Stimulated activated CD8-positive, alpha-beta memory T cell treated with anti-CD3 and anti-CD28 coated beads, Interleukin-15, amount 100 ng/mL, for 4 hours (primary cell): ENCODE results near the gene GCDH.

Experiments used
- DNase-seq, 2 donors: peaks; one replicate each; pipeline ENCODE4 v3.0.0-alpha.2; 2020; ENCODE audit warnings: low read depth in 2 of 2

Gene GCDH

DNA sequence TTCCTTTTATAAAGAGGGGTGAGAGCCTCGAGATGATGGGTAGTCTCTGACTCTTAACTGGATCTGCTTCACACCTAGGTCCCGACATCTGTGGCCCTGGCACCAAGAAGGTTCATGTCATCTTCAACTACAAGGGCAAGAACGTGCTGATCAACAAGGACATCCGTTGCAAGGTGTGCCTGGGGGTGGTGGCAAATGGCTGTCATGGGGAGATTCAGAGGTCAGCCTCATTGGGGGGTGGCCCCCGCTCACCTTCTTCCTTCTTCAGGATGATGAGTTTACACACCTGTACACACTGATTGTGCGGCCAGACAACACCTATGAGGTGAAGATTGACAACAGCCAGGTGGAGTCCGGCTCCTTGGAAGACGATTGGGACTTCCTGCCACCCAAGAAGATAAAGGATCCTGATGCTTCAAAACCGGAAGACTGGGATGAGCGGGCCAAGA is 49.0 kb downstream of the GCDH start:
- no peak for DNase-seq

DNA sequence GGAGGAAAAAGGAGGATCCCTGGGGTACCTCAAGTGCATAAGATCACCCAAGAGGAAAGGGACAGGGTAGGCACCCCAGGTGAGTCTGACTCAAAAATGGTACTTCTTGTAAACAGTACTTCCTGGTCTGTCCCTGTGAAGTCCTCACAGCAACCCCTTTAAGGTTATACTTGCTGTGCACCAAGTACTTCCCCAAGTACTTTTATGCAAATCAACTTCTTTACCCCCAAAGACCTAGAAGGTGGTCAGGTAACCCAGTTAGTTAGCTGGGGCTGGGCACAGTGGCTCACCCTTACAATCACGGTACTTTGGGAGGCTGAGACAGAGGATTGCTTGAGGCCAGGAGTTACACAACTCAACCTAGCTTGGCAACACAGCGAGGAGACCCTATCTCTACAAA is 49.9 kb downstream of the GCDH start:
- no peak for DNase-seq

DNA sequence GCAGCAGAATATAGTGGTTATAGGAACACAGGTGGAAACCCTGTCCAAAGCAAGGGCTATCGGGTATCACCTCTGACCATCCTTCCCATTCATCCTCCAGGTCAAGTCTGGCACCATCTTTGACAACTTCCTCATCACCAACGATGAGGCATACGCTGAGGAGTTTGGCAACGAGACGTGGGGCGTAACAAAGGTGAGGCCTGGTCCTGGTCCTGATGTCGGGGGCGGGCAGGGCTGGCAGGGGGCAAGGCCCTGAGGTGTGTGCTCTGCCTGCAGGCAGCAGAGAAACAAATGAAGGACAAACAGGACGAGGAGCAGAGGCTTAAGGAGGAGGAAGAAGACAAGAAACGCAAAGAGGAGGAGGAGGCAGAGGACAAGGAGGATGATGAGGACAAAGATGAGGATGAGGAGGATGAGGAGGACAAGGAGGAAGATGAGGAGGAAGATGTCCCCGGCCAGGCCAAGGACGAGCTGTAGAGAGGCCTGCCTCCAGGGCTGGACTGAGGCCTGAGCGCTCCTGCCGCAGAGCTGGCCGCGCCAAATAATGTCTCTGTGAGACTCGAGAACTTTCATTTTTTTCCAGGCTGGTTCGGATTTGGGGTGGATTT is 52.6 kb downstream of the GCDH start:
- DNase-seq, result no peak

DNA sequence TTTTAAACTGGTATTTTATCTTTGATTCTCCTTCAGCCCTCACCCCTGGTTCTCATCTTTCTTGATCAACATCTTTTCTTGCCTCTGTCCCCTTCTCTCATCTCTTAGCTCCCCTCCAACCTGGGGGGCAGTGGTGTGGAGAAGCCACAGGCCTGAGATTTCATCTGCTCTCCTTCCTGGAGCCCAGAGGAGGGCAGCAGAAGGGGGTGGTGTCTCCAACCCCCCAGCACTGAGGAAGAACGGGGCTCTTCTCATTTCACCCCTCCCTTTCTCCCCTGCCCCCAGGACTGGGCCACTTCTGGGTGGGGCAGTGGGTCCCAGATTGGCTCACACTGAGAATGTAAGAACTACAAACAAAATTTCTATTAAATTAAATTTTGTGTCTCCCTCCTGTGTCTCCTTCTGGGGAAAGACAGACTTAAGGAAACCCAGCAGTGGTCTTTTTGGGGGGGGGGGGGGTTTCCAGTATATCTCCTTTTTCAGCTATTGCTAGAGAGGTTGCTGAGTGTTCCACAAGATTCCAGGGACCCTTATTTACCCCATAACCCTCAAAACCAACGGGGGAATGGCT is 53.2 kb downstream of the GCDH start:
- DNase-seq, result no peak

DNA sequence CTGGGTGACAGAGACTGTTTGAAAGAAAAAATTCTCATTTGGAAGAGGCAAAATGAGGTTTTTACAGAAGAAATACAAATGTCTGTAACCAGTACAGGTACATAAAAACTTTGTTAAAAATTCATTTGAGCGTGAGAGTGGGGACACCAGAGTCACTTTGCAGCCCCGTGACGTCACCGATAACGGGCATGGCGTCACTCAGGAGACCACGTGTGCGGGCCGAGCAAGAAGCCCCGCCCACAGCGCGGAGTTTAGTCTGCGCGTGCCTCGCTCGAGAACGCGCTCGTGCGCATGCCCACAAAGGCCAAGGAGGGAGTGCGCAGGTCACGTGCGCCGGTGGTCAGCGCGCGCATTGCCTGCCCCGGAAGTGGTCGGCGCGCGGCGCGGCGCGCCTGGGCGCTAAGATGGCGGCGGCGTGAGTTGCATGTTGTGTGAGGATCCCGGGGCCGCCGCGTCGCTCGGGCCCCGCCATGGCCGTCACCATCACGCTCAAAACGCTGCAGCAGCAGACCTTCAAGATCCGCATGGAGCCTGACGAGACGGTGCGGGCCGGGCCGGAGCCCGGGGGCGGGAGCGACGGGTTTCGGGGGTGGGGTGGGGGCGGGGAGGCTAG is 54.6 kb downstream of the GCDH start, which contains the start of gene RAD23A:
TSS of gene RAD23A (plus strand) at position 384 of the 613 bp plus-strand sequence. CDS start at position 471, 87 bp downstream.
- DNase-seq, result peak; percentile 95 to 98

DNA sequence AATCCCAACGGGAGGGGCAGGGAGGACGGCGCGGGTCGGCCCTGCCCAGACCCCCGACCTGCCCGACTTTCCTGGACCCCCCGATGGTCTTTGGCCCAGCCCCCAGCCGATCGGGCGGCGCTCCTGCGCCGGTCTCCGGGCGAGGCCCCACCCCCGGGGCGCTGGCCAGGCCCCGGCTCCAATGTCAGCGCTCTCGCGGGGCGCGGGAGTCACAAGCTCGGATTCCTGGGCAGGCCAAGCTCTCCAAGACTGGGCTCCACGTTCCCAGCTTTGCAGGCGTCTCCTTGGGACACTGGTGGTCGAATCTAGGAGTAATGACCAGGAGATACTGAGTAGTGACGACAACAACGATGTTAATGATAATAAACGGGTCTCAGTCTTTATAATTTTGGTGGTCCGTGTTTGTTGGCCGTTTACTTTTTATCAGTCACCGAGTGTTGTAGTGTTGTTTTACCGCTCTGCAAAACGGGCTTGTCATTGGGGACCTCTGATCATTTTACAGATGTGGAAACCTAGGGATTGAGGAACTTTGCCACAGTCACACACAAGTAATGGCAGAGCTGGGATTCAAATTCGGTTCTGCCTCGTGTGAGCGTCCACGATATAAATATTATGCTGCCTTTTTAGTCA is 55.2 kb downstream of the GCDH start:
- DNase-seq, result peak in 1 of 2 donors; percentile 29

DNA sequence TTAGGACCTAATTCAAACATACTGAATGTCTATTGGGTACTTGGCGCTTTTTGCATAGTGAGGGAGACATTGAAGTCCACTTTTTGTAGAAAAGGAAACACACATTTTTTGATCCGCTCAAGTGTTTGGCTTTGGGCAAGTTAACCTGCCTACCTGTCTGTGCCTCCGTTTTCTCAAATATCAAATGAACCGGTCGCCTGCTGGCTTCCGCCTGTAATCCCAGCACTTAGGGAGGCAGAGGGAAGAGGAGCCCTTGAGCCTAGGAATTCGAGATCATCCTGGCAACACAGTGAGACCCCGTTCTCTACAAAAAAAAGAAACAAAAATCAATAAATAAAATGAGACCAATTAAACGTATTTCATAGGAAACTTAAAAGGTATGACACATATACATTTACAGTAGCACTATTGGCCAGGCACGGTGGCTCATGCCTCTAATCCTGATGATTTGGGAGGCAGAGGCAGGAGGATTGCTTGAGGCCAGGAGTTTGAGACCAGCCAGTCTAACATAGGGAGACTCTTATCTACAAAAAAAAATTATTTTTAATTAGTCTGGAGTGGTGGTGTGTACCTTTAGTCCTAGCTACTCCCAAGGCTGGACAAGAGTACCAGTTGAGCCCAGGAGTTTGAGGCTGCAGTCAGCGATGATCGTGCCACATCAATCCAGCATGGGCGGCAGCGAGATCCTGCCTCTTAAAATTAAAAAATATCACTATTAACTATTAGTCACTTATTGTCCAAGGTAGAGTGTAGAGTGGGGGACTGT is 56.0 kb downstream of the GCDH start:
- DNase-seq, result no peak

DNA sequence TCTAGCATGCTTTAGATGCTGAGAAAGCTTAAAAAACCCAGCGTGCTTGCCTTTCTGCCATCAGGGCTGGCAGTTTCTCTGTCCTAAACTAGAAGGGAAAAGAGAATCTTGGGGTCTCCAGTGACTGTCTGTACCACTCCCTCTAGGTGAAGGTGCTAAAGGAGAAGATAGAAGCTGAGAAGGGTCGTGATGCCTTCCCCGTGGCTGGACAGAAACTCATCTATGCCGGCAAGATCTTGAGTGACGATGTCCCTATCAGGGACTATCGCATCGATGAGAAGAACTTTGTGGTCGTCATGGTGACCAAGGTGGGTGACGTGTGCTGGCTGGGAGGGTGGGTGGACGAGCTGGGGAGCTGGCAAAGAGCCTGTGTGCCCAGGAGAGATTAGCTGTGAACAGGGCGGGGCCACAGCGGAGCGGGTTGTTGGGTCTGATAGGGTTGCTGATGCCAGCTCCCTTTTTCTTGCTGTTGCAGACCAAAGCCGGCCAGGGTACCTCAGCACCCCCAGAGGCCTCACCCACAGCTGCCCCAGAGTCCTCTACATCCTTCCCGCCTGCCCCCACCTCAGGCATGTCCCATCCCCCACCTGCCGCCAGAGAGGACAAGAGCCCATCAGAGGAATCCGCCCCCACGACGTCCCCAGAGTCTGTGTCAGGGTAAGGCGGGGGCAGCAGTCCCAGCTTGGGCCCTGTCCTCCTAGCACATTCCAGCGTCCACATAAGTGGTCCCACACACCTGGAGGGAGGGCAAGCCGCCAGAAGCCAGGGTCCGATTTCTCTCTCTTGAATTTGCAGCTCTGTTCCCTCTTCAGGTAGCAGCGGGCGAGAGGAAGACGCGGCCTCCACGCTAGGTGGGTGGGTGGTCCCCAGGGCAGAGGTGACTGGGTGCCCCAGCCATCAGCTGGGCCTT is 57.0 kb downstream of the GCDH start:
- DNase-seq, result no peak

DNA sequence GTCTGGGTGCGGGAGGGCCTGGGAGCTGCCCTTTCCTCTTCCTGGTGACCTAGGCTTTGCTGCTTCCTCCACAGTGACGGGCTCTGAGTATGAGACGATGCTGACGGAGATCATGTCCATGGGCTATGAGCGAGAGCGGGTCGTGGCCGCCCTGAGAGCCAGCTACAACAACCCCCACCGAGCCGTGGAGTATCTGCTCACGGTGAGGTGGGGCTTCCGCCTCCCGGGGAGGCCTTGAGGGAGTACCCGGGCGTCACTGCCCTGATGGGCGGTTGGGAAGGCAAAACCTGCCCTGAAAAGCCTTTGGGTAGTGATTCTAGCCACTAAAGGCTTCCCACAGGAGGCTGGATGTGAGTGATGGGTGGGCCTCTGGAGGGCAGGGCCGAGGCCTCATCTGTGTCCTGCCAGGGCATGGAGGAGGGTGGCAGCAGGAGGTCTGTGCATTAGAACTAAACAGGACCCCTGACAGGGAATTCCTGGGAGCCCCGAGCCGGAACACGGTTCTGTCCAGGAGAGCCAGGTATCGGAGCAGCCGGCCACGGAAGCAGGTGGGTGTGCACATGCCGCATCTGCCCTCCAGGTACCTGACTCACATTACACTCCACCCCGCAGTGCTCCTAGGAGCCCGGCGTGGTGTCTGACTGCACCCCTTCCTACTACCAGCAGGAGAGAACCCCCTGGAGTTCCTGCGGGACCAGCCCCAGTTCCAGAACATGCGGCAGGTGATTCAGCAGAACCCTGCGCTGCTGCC is 57.8 kb downstream of the GCDH start:
- DNase-seq, result no peak
